Stimulated activated CD4-positive, alpha-beta T cell treated with anti-CD3 and anti-CD28 coated beads, TNF-alpha, amount 100 ng/mL, for 1 hour (primary cell): ENCODE results near the gene MRTFA.
A peak's percentile ranks its signal among the peaks of the same experiment; 100 is the strongest.
"Not testable (repeated sequence)": the region's sequence is repeated elsewhere in the genome, so short reads cannot be mapped to it uniquely, and the experiment has no call there.

Experiments used
- DNase-seq, 3 donors: peaks; one replicate each; pipeline ENCODE4 v3.0.0-alpha.2; 2020; ENCODE audit warnings: low read depth in 3 of 3, low spot score in 1 of 3

The MRTFA gene

GRCh38 chr22:40403141-40403540, 233.4 kb downstream of the MRTFA start:
- DNase-seq = no peak

- DNase-seq = no peak
Measured at GRCh38 chr22:40401981-40402406, 234.5 kb downstream of the MRTFA start.

GRCh38 chr22:40401532-40401931, 235.0 kb downstream of the MRTFA start:
- peak in 2 of 3 donors; percentile 7 to 18 for DNase-seq

- DNase-seq = no peak
Measured at GRCh38 chr22:40400159-40400558, 236.4 kb downstream of the MRTFA start.

- no peak for DNase-seq
Measured at GRCh38 chr22:40399621-40400020, 236.9 kb downstream of the MRTFA start.

- no peak for DNase-seq
Measured at GRCh38 chr22:40397396-40397795, 239.1 kb downstream of the MRTFA start.

GRCh38 chr22:40396882-40397281, 239.6 kb downstream of the MRTFA start:
- DNase-seq = no peak

- DNase-seq = no peak
Measured at GRCh38 chr22:40395607-40396006, 240.9 kb downstream of the MRTFA start.

GRCh38 chr22:40394607-40395006, 241.9 kb downstream of the MRTFA start:
- no peak for DNase-seq

GRCh38 chr22:40392618-40393017, 243.9 kb downstream of the MRTFA start:
- no peak for DNase-seq

- DNase-seq = no peak
Measured at GRCh38 chr22:40391417-40391816, 245.1 kb downstream of the MRTFA start.

GRCh38 chr22:40388231-40388630, 248.3 kb downstream of the MRTFA start:
- no peak for DNase-seq

- DNase-seq = no peak
Measured at GRCh38 chr22:40387746-40388145, 248.8 kb downstream of the MRTFA start.

- no peak for DNase-seq
Measured at GRCh38 chr22:40385036-40385782, 251.3 kb downstream of the MRTFA start.

GRCh38 chr22:40383905-40384304, 252.6 kb downstream of the MRTFA start:
- DNase-seq = no peak

- DNase-seq = no peak
Measured at GRCh38 chr22:40381461-40381860, 255.1 kb downstream of the MRTFA start.

- DNase-seq = not testable (repeated sequence)
Measured at GRCh38 chr22:40378448-40378847, 258.1 kb downstream of the MRTFA start.

GRCh38 chr22:40377931-40378330, 258.6 kb downstream of the MRTFA start:
- no peak for DNase-seq

GRCh38 chr22:40376149-40376548, 260.4 kb downstream of the MRTFA start:
- no peak for DNase-seq

GRCh38 chr22:40374567-40374966, 262.0 kb downstream of the MRTFA start:
- no peak for DNase-seq

GRCh38 chr22:40368836-40369235, 267.7 kb downstream of the MRTFA start:
- DNase-seq = no peak

- no peak for DNase-seq
Measured at GRCh38 chr22:40368016-40368415, 268.5 kb downstream of the MRTFA start.

GRCh38 chr22:40367342-40367741, 269.2 kb downstream of the MRTFA start:
- DNase-seq = no peak
